Transverse colon (tissue), 4 donors: Measurements from ENCODE around the gene WWOX.

Experiments used
- EP300 ChIP-seq: sonication (generic); formaldehyde crosslinking; IDR thresholded peaks from one replicate; pipeline ENCODE4 v1.6.1; 2017; ENCODE audit warnings: antibody characterized with exemption, low read depth
- POLR2AphosphoS5 ChIP-seq, 3 donors: sonication (generic); formaldehyde crosslinking; IDR thresholded peaks; one replicate each; pipeline ENCODE4 v1.6.1; 2016; ENCODE audit warnings: antibody characterized with exemption in 3 of 3
- TF ChIP-seq, protein P1 (sequence below), 5 experiments: fragments of 200-600 bp in 3 of 5; fragments of 450-650 bp in 2 of 5; sonication (generic) in 3 of 5; IDR thresholded peaks; 1 replicate in 2 of 5; 2 replicates in 3 of 5; pipeline ENCODE4 v1.5.1; 2016 to 2017; ENCODE audit warnings: antibody characterized with exemption in 5 of 5, inconsistent platforms in 3 of 5, mild to moderate bottlenecking in 2 of 5, moderate library complexity in 1 of 5

DNA sequence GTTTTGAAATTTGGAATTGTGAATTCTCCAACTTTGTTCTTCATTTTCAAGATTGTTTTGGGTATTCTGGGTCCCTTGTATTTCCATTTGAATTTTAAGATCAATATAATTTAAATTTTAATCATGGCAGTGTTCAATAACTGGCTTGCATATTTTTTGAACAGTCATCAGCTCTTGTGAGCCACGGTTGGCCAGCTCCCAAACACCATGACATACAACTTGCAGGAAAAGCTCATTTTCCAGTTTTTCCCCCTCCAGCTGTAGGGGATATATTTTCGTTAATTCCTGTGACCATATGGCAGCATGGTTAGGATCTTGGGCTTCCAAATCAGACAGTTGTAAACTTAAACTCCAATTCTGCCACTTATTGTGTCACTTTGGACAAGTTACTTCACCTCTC is 690.1 kb downstream of the WWOX start:
- TF ChIP-seq, protein P1, sequence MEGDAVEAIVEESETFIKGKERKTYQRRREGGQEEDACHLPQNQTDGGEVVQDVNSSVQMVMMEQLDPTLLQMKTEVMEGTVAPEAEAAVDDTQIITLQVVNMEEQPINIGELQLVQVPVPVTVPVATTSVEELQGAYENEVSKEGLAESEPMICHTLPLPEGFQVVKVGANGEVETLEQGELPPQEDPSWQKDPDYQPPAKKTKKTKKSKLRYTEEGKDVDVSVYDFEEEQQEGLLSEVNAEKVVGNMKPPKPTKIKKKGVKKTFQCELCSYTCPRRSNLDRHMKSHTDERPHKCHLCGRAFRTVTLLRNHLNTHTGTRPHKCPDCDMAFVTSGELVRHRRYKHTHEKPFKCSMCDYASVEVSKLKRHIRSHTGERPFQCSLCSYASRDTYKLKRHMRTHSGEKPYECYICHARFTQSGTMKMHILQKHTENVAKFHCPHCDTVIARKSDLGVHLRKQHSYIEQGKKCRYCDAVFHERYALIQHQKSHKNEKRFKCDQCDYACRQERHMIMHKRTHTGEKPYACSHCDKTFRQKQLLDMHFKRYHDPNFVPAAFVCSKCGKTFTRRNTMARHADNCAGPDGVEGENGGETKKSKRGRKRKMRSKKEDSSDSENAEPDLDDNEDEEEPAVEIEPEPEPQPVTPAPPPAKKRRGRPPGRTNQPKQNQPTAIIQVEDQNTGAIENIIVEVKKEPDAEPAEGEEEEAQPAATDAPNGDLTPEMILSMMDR (IDR thresholded peaks at IDR 0.05) = no peak
- TF ChIP-seq EP300 = no peak
- no peak for TF ChIP-seq POLR2AphosphoS5 (IDR thresholded peaks at IDR 0.05)
